GM12891 (cell line): Measurements from ENCODE around the gene GNG13.

Experiments used
- POLR2A ChIP-seq: IDR thresholded peaks from 2 replicates; pipeline ENCODE4 v1.6.1; 2011; ENCODE audit warnings: low read depth, low read length, control low read depth
- POLR2AphosphoS5 ChIP-seq: IDR thresholded peaks from 2 replicates; pipeline ENCODE4 v1.6.1; 2011; ENCODE audit warnings: low read depth, low read length, control low read depth
- POU2F2 ChIP-seq: IDR thresholded peaks from 2 replicates; pipeline ENCODE4 v1.6.1; 2011; ENCODE audit warnings: low read depth, mild to moderate bottlenecking, control low read depth, low read length, moderate library complexity
- TAF1 ChIP-seq: IDR thresholded peaks from 2 replicates; pipeline ENCODE4 v1.6.1; 2011; ENCODE audit warnings: low read depth, low read length, control low read depth

GRCh38 chr16:796296-797119, 4.0 kb downstream of the GNG13 start:
- no peak for TF ChIP-seq POLR2A
- TF ChIP-seq POLR2AphosphoS5 = no peak
- no peak for TF ChIP-seq TAF1
- no peak for TF ChIP-seq POU2F2
